Astrocyte of the spinal cord (primary cell): ENCODE results near the gene TRA2B.

Experiments
- DNase-seq: peaks from one replicate; pipeline ENCODE4 v3.0.0; 2011; ENCODE audit warnings: low read depth, low spot score
- H3K4me3 ChIP-seq: 2 replicates; pipeline ENCODE4 v1.5.1; 2011; ENCODE audit warnings: low read depth, mild to moderate bottlenecking, low read length, moderate library complexity
- in situ Hi-C: cut with HindIII; loops from 2 replicates; pipeline ENCODE4 v1.10.0; 2017; ENCODE audit warnings: low sequenced_read_pairs
- TF ChIP-seq, protein P1 (sequence below): IDR thresholded peaks from 2 replicates; pipeline ENCODE4 v1.5.1; 2012; ENCODE audit warnings: low read depth, mild to moderate bottlenecking, low read length, inconsistent platforms

The TRA2B gene

DNA sequence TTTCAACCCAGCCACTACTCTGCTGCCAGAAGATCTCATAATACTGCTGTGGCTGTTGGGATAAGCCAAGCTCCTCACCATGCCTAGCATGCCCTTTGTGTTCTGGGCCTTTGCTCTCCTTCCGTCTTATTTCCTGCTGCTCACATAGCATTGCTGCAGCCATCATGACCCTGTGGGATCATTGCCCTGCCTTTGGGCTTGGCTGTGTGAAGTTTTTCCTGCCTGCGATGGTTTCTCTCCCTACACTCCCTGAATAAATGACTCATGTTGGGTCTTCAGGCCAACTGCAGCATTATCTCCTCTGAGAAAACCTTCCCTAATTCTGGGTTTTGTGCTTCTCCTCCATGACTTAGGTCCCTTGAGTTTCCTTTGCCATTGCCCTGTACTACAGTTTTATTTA is 20.8 kb upstream of the TRA2B start:
- in situ Hi-C loops, result no loop called here
- TF ChIP-seq, protein P1, sequence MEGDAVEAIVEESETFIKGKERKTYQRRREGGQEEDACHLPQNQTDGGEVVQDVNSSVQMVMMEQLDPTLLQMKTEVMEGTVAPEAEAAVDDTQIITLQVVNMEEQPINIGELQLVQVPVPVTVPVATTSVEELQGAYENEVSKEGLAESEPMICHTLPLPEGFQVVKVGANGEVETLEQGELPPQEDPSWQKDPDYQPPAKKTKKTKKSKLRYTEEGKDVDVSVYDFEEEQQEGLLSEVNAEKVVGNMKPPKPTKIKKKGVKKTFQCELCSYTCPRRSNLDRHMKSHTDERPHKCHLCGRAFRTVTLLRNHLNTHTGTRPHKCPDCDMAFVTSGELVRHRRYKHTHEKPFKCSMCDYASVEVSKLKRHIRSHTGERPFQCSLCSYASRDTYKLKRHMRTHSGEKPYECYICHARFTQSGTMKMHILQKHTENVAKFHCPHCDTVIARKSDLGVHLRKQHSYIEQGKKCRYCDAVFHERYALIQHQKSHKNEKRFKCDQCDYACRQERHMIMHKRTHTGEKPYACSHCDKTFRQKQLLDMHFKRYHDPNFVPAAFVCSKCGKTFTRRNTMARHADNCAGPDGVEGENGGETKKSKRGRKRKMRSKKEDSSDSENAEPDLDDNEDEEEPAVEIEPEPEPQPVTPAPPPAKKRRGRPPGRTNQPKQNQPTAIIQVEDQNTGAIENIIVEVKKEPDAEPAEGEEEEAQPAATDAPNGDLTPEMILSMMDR, result no peak
- H3K4me3 ChIP-seq, result no peak overlapping the region
- DNase-seq, result no peak

DNA sequence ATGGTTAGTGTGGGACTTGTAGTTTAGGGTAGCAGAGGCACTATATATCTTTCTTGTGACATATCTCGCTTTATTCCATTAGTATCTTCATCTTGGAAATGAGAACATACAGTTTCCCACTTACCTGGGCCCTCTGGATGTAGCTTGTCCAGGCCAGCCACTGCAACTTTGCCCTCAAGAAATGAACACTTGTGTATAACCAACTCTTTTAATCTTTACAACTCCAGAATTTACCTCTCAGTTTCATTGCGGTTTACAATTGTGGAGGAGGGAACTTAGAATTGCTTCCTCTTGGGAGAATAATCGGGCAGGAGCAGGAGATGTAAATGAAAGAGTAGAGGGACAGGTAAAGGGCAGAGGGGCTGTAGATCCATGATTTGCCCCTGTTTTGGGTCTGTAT is 18.4 kb upstream of the TRA2B start:
- TF ChIP-seq, protein P1, result no peak
- H3K4me3 ChIP-seq, result no peak overlapping the region
- in situ Hi-C loops, result no loop called here
- no peak for DNase-seq

DNA sequence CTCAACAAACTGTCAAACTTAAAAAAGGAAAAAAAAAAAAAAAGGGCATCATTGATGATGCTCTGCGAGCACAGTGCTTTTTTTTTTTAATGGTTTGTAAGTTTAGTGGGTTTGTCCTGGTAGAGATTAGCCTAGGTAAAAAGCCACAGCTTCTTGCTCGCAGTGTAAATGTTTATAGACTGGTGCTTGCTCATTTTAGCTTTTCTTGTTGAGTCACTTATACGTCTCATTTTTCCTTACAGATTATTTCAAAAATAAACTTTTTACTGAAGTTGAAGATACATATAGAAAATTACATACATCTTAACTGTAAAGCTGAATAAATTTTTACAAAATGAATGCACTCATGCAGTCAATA is 16.5 kb upstream of the TRA2B start:
- no peak overlapping the region for H3K4me3 ChIP-seq
- in situ Hi-C loops, result no loop called here
- DNase-seq, result no peak
- TF ChIP-seq, protein P1, result no peak

DNA sequence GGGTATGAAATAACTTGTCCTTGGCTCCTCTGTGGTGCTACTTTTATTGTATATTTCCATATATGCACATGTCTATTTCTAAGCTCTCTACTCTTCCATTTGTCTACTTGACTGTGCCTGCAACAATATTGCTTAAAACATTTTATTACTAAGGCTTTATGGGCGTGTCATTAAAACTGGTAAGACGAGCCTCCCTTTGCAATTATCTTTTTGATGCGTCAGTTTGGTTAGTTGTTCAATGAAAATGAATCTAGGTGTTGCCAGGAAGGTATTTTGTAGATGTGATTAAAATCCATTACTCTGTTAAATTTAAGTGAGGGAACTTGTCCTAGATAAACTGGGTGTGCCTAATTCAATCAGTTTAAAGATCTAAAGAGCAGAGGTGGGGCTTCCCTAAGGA is 12.9 kb upstream of the TRA2B start:
- in situ Hi-C loops, result no loop called here
- TF ChIP-seq, protein P1, result no peak
- DNase-seq, result no peak
- no peak overlapping the region for H3K4me3 ChIP-seq

DNA sequence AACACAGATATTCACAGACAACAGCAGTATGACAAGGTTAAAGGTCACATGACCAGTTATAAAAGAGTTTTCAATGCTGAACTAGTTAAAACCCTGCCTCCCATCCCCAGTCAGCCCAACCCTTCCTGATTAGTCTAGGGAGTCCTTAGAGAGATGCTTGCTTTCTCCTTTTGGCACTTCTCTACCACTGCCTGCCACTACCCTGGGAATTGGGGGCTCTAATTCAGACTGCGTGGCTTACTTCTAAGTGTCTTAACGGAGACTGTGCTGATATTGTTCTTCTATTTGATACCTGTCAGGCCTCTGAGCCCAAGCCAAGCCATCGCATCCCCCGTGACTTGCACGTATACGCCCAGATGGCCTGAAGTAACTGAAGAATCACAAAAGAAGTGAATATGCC is 11.7 kb upstream of the TRA2B start:
- TF ChIP-seq, protein P1, result no peak
- in situ Hi-C loops, result no loop called here
- DNase-seq, result no peak
- H3K4me3 ChIP-seq, result no peak overlapping the region

DNA sequence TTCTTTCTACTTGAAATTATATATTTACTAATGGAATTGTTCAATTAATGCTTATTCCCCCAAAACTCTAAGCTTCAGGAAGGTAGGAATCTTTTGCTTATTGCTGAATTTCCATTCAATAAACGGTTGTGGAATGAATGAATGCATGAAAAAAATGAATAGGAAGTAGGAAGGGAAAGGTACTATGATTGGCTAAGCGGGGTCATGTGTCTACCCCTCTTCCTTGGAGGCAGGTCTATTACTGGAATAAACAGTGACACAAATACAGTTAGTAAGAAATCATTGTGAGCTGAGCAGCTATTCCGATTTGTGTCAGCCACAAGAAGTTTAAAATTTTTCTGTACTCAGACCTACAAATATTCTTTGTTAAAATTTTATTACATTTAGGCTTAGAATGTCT is 10.5 kb upstream of the TRA2B start:
- DNase-seq, result no peak
- H3K4me3 ChIP-seq, result no peak overlapping the region
- TF ChIP-seq, protein P1, result no peak
- in situ Hi-C loops, result no loop called here

DNA sequence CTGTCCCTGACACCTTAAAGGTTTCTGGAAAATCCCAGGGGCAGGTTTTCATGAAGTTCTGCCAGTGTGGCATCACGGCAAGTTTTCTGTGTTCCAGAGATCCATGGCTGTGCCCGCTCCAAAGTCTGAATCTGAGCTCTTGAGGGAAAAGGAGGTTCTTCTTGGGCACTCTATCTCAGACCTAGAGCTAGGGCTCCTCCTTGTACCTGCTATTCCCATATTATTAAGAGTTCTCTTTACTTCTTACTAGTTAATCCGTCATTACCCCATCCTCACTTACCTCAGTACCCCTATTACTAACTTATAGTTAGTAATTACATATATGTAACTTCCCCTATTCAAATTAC is 5.9 kb upstream of the TRA2B start:
- TF ChIP-seq, protein P1, result no peak
- no peak for DNase-seq
- in situ Hi-C loops, result no loop called here

More for the DNA sequence above, 5.9 kb upstream of the TRA2B start:
- H3K4me3 ChIP-seq, result no peak overlapping the region
